ENCODE results near the gene IL1RN. TPM values are rescaled to one million over a fixed set of nuclear protein-coding genes. Genes with fewer than 3 reads are reported as not detected.

The IL1RN gene
- total and polyA plus RNA-seq, 2 of the 13 experiments (the other 11 are each of a cell fraction or from before 2014, with no cell fraction given), result 21.2 to 101 TPM

- TF ChIP-seq PRDM10 (CRISPR knock-in tag; IDR thresholded peaks at IDR 0.05; ENCODE audit: low read depth) (no peak), ZBTB8A (CRISPR knock-in tag; IDR thresholded peaks at IDR 0.05; ENCODE audit: borderline replicate concordance, low read depth) (no peak), SOX13 (IDR thresholded peaks at IDR 0.05) (no peak), SOX13 (CRISPR knock-in tag; conservative IDR thresholded peaks at IDR 0.05 in 1 of 2, IDR thresholded peaks at IDR 0.05 in 1 of 2) (peak in 1 of 2 experiments; percentile 67; a peak in 1 of 4 replicates), SNAPC4 (CRISPR knock-in tag; IDR thresholded peaks at IDR 0.05) (no peak), BRD4 (CRISPR knock-in tag; IDR thresholded peaks at IDR 0.05) (no peak), ZNF710 (CRISPR knock-in tag; IDR thresholded peaks at IDR 0.05; ENCODE audit: borderline replicate concordance) (no peak), SOX6 (IDR thresholded peaks at IDR 0.05) (no peak), SOX6 (CRISPR knock-in tag; IDR thresholded peaks at IDR 0.05) (no peak), RCOR2 (CRISPR knock-in tag; IDR thresholded peaks at IDR 0.05) (no peak), TOPORS (CRISPR knock-in tag; IDR thresholded peaks at IDR 0.05) (no peak), GZF1 (CRISPR knock-in tag; IDR thresholded peaks at IDR 0.05) (no peak), ZNF292 (CRISPR knock-in tag; IDR thresholded peaks at IDR 0.05; ENCODE audit: borderline replicate concordance, low read depth) (no peak), KLF12 (CRISPR knock-in tag; IDR thresholded peaks at IDR 0.05; ENCODE audit: borderline replicate concordance) (no peak), PLRG1 (conservative IDR thresholded peaks at IDR 0.05) (no peak), ZSCAN30 (CRISPR knock-in tag; IDR thresholded peaks at IDR 0.05) (no peak), ZSCAN12 (CRISPR knock-in tag; IDR thresholded peaks at IDR 0.05) (no peak), ZNF674 (CRISPR knock-in tag; IDR thresholded peaks at IDR 0.05; ENCODE audit: low read depth) (no peak), SMAD9 (CRISPR knock-in tag; IDR thresholded peaks at IDR 0.05) (no peak), SMC3 (IDR thresholded peaks at IDR 0.05; ENCODE audit: low read length) (no peak)
Observed at GRCh38 chr2:113124984-113125855, 2.2 kb upstream of the IL1RN start (continued).
